ENCODE data around the gene C1QL3. TPM values are rescaled to one million over a fixed set of nuclear protein-coding genes. Genes with fewer than 3 reads are reported as not detected.

The C1QL3 gene
- total RNA-seq, 1 donor from 2014 or later: not detected

GRCh38 chr10:16483241-16483917 lies 38.3 kb downstream of the C1QL3 start:
- Mint-ChIP-seq H3K4me3 (no peak overlapping the region), H3K27me3 (ENCODE audit: insufficient read depth) (no peaks in the 10 kb centered on the region), H3K9me3 (no peaks in the 10 kb centered on the region), H3K36me3 (ENCODE audit: low read depth) (peaks cover 8% of the 10 kb centered on the region), H3K27ac (no peak overlapping the region), H3K4me1 (ENCODE audit: low read depth) (no peaks in the 10 kb centered on the region)
- intact Hi-C loops (cut with micrococcal nuclease): no loop called here
- no peak for DNase-seq (ENCODE audit: low spot score)

GRCh38 chr10:16481052-16481728 lies 40.5 kb downstream of the C1QL3 start:
- H3K9me3 Mint-ChIP-seq: no peaks in the 10 kb centered on the region
- no peaks in the 10 kb centered on the region for H3K27me3 Mint-ChIP-seq (ENCODE audit: insufficient read depth)
- H3K27ac Mint-ChIP-seq: no peak overlapping the region
- no peaks in the 10 kb centered on the region for H3K4me1 Mint-ChIP-seq (ENCODE audit: low read depth)
- H3K36me3 Mint-ChIP-seq (ENCODE audit: low read depth): peaks cover 5% of the 10 kb centered on the region
- intact Hi-C loops (cut with micrococcal nuclease): no loop called here
- H3K4me3 Mint-ChIP-seq: no peak overlapping the region
- no peak for DNase-seq (ENCODE audit: low spot score)

- H3K4me1 Mint-ChIP-seq (ENCODE audit: low read depth): no peaks in the 10 kb centered on the region
- H3K27me3 Mint-ChIP-seq (ENCODE audit: insufficient read depth): no peaks in the 10 kb centered on the region
- DNase-seq (ENCODE audit: low spot score): no peak
- H3K27ac Mint-ChIP-seq: no peak overlapping the region
- intact Hi-C loops (cut with micrococcal nuclease): no loop called here
- peaks cover 4% of the 10 kb centered on the region for H3K36me3 Mint-ChIP-seq (ENCODE audit: low read depth)
- no peak overlapping the region for H3K4me3 Mint-ChIP-seq
- H3K9me3 Mint-ChIP-seq: no peaks in the 10 kb centered on the region
Observed at GRCh38 chr10:16478801-16479200, 42.9 kb downstream of the C1QL3 start.

GRCh38 chr10:16477757-16478156 lies 43.9 kb downstream of the C1QL3 start:
- Mint-ChIP-seq H3K27ac (no peak overlapping the region), H3K27me3 (ENCODE audit: insufficient read depth) (no peaks in the 10 kb centered on the region), H3K9me3 (no peaks in the 10 kb centered on the region), H3K4me3 (no peak overlapping the region), H3K36me3 (ENCODE audit: low read depth) (peaks cover 1% of the 10 kb centered on the region), H3K4me1 (ENCODE audit: low read depth) (no peaks in the 10 kb centered on the region)
- intact Hi-C loops (cut with micrococcal nuclease): no loop called here
- DNase-seq (ENCODE audit: low spot score): no peak

DNA sequence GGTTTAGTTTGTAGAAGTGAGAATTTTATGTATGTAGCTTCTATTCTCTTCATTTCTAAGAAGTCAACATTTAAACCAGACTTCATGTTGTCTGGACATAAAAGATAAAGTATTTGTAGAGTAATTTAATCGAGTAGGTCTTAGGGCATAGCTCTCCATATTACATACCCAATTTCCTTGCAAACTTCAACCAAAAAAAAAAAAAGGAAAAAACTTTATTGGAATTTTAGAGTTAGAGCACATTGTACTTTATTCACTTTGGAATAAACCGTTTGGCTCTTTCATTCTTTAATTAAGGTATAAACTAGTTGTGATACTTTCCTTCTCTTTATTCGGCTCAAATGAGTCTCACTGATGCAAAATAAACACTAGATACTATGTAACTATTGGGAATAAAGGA lies 48.9 kb downstream of the C1QL3 start:
- Mint-ChIP-seq H3K27ac (no peak overlapping the region), H3K4me3 (no peak overlapping the region), H3K27me3 (ENCODE audit: insufficient read depth) (no peaks in the 10 kb centered on the region), H3K36me3 (ENCODE audit: low read depth) (peaks cover 6% of the 10 kb centered on the region), H3K9me3 (no peaks in the 10 kb centered on the region), H3K4me1 (ENCODE audit: low read depth) (peaks cover 5% of the 10 kb centered on the region)
- no peak for DNase-seq (ENCODE audit: low spot score)
- intact Hi-C loops (cut with micrococcal nuclease): no loop called here

- intact Hi-C loops (cut with micrococcal nuclease): no loop called here
- H3K4me1 Mint-ChIP-seq (ENCODE audit: low read depth): peaks cover 6% of the 10 kb centered on the region
Observed at GRCh38 chr10:16470747-16471146, 50.9 kb downstream of the C1QL3 start.

GRCh38 chr10:16466001-16466400 lies 55.7 kb downstream of the C1QL3 start:
- intact Hi-C loops (cut with micrococcal nuclease): no loop called here
- Mint-ChIP-seq H3K9me3 (no peaks in the 10 kb centered on the region), H3K4me1 (ENCODE audit: low read depth) (peaks cover 11% of the 10 kb centered on the region), H3K4me3 (no peak overlapping the region), H3K36me3 (ENCODE audit: low read depth) (peaks cover 15% of the 10 kb centered on the region), H3K27me3 (ENCODE audit: insufficient read depth) (no peaks in the 10 kb centered on the region), H3K27ac (no peak overlapping the region)
- no peak for DNase-seq (ENCODE audit: low spot score)

More at GRCh38 chr10:16470747-16471146, 50.9 kb downstream of the C1QL3 start:
- no peak overlapping the region for H3K4me3 Mint-ChIP-seq
- no peak for DNase-seq (ENCODE audit: low spot score)
- peaks cover 7% of the 10 kb centered on the region for H3K36me3 Mint-ChIP-seq (ENCODE audit: low read depth)
- H3K27me3 Mint-ChIP-seq (ENCODE audit: insufficient read depth): no peaks in the 10 kb centered on the region
- H3K9me3 Mint-ChIP-seq: no peaks in the 10 kb centered on the region
- H3K27ac Mint-ChIP-seq: no peak overlapping the region

Other genes with a start within 250 kb of the C1QL3 start
- gene PTER, start 84.9 kb downstream of the C1QL3 start, total RNA-seq: 10.7 and 12.6 TPM in 2 replicates

Measured in activated T-helper 1 cell treated with anti-CD3 and anti-CD28 coated beads, Interleukin-12 subunit alpha, Interleukin-12 subunit beta, Interleukin-2, Interleukin-4 antibody, amounts not matched to agents 30 ng/mL and 10 ng/mL and 1 ng/mL, durations not matched to agents 14 hours and 24 hours and 36 hours (primary cell).